Activated B cell treated with CpG ODN at 0.5 μM for 24 hours (primary cell): ENCODE measurements around the gene APP. TPM values are rescaled to one million over a fixed set of nuclear protein-coding genes. Genes with fewer than 3 reads are reported as not detected.

Experiments
- ATAC-seq: fragments of 200-7000 bp; cut with Tn5 transposase; one replicate; pipeline ENCODE4 v1.10.0; 2021; ENCODE audit warnings: low read depth, mild to moderate bottlenecking, moderate library complexity
- CTCF ChIA-PET: fragments of 350-600 bp; sonication (Branson Sonifier 250); formaldehyde crosslinking; loops from one replicate; lab custom pipeline; 2021; ENCODE audit warnings: antibody characterized with exemption; lab: Charles Lee
- POLR2A ChIA-PET: fragments of 350-600 bp; sonication (Branson Sonifier 250); formaldehyde crosslinking; loops from one replicate; lab custom pipeline; 2021; ENCODE audit warnings: antibody characterized with exemption; lab: Charles Lee
- DNase-seq: peaks from one replicate; pipeline ENCODE4 v3.0.0; 2022
- H3K27ac Mint-ChIP-seq: one replicate; pipeline ENCODE4 v1.8.0; 2020; ENCODE audit warnings: mixed read lengths
- H3K27me3 Mint-ChIP-seq: one replicate; pipeline ENCODE4 v1.8.0; 2021; ENCODE audit warnings: mixed read lengths
- H3K36me3 Mint-ChIP-seq: one replicate; pipeline ENCODE4 v1.8.0; 2021; ENCODE audit warnings: low read depth, mixed read lengths
- H3K4me1 Mint-ChIP-seq: one replicate; pipeline ENCODE4 v1.8.0; 2021; ENCODE audit warnings: mixed read lengths
- H3K4me3 Mint-ChIP-seq: one replicate; pipeline ENCODE4 v1.8.0; 2020; ENCODE audit warnings: mild to moderate bottlenecking, mixed read lengths
- H3K9me3 Mint-ChIP-seq: one replicate; pipeline ENCODE4 v1.8.0; 2020; ENCODE audit warnings: mixed read lengths
- CTCF ChIP-seq: fragments of 200-600 bp; IDR thresholded peaks from one replicate; pipeline ENCODE4 v1.8.0; 2022; ENCODE audit warnings: antibody characterized with exemption, mild to moderate bottlenecking
- intact Hi-C: fragments of 100-400 bp; cut with micrococcal nuclease; formaldehyde crosslinking; loops from one replicate; pipeline ENCODE4 v1.15.1; 2024
- total RNA-seq: library from RNA; stranded (reverse); gene quantifications from 2 replicates; pipeline ENCODE4 v1.2.3, GENCODE V29; 2022

The APP gene
- total RNA-seq, 1 donor from 2014 or later = 32.1 TPM

GRCh38 chr21:26157801-26158200 is 12.8 kb downstream of the APP start:
- Mint-ChIP-seq H3K4me1 (peaks cover 13% of the 10 kb centered on the region), H3K9me3 (no peaks in the 10 kb centered on the region), H3K27me3 (no peaks in the 10 kb centered on the region), H3K36me3 (no peaks in the 10 kb centered on the region), H3K4me3 (no peak overlapping the region), H3K27ac (no peak overlapping the region)
- ChIA-PET POLR2A (no interaction called here), CTCF (interaction anchor here (1.1 kb wide), 1 partner anchor 13 kb away, joined by 5 read pairs; the partner anchor contains the start of gene APP)
- DNase-seq (no peak), ATAC-seq (no peak)
- no peak for TF ChIP-seq CTCF
- intact Hi-C loops = no loop called here

- Mint-ChIP-seq H3K4me3 (no peak overlapping the region), H3K27me3 (no peaks in the 10 kb centered on the region), H3K36me3 (no peaks in the 10 kb centered on the region), H3K4me1 (peaks cover 13% of the 10 kb centered on the region), H3K27ac (no peak overlapping the region), H3K9me3 (no peaks in the 10 kb centered on the region)
- POLR2A ChIA-PET = no interaction called here
- no peak for DNase-seq
- intact Hi-C loops = no loop called here
- no peak for TF ChIP-seq CTCF
- CTCF ChIA-PET = no interaction called here
- ATAC-seq = no peak
Measured at GRCh38 chr21:26154753-26155152, 15.8 kb downstream of the APP start.

GRCh38 chr21:26153758-26154157 is 16.8 kb downstream of the APP start:
- intact Hi-C loops = no loop called here
- H3K36me3 Mint-ChIP-seq = peaks cover 2% of the 10 kb centered on the region
- H3K9me3 Mint-ChIP-seq = no peaks in the 10 kb centered on the region
- TF ChIP-seq CTCF = no peak
- H3K27me3 Mint-ChIP-seq = no peaks in the 10 kb centered on the region
- POLR2A ChIA-PET = no interaction called here
- H3K4me3 Mint-ChIP-seq = no peak overlapping the region
- DNase-seq (no peak), ATAC-seq (no peak)
- CTCF ChIA-PET = no interaction called here
- H3K4me1 Mint-ChIP-seq = peaks cover 13% of the 10 kb centered on the region
- no peak overlapping the region for H3K27ac Mint-ChIP-seq

- no peak for DNase-seq
- Mint-ChIP-seq H3K9me3 (no peaks in the 10 kb centered on the region), H3K27ac (no peak overlapping the region), H3K4me3 (no peak overlapping the region), H3K27me3 (no peaks in the 10 kb centered on the region), H3K4me1 (no peaks in the 10 kb centered on the region), H3K36me3 (peaks cover 3% of the 10 kb centered on the region)
- POLR2A ChIA-PET = no interaction called here
- no peak for TF ChIP-seq CTCF
- CTCF ChIA-PET = no interaction called here
- intact Hi-C loops = no loop called here
- no peak for ATAC-seq
Measured at GRCh38 chr21:26148840-26149354, 21.7 kb downstream of the APP start.

GRCh38 chr21:26148071-26148839 is 22.3 kb downstream of the APP start:
- Mint-ChIP-seq H3K9me3 (no peaks in the 10 kb centered on the region), H3K27ac (no peak overlapping the region), H3K4me3 (no peak overlapping the region), H3K4me1 (no peaks in the 10 kb centered on the region), H3K27me3 (no peaks in the 10 kb centered on the region), H3K36me3 (peaks cover 3% of the 10 kb centered on the region)
- intact Hi-C loops = no loop called here
- DNase-seq = no peak
- CTCF ChIA-PET = no interaction called here
- no peak for TF ChIP-seq CTCF
- no peak for ATAC-seq
- POLR2A ChIA-PET = no interaction called here
